GM12878 (cell line): ENCODE data around the gene PTPRN2.

Experiments used
- CTCF ChIP-seq, 3 experiments: IDR thresholded peaks in 2 of 3; conservative IDR thresholded peaks in 1 of 3; 2 replicates each; pipeline ENCODE4 v1.5.1; 2011; ENCODE audit warnings: low read depth in 3 of 3, low read length in 3 of 3, mild to moderate bottlenecking in 3 of 3, control low read depth in 2 of 3, moderate library complexity in 2 of 3, inconsistent platforms in 1 of 3, mixed read lengths in 1 of 3; ENCODE audit not compliant: control insufficient read depth in 2 of 3, insufficient read depth in 1 of 3; ENCODE audit errors: extremely low read depth in 1 of 3
- MXI1 ChIP-seq: fragments of 150-350 bp; IDR thresholded peaks from 2 replicates; pipeline ENCODE4 v1.6.1; 2011; ENCODE audit warnings: low read depth, mild to moderate bottlenecking, inconsistent platforms, low read length, improper control_type of control experiment

DNA sequence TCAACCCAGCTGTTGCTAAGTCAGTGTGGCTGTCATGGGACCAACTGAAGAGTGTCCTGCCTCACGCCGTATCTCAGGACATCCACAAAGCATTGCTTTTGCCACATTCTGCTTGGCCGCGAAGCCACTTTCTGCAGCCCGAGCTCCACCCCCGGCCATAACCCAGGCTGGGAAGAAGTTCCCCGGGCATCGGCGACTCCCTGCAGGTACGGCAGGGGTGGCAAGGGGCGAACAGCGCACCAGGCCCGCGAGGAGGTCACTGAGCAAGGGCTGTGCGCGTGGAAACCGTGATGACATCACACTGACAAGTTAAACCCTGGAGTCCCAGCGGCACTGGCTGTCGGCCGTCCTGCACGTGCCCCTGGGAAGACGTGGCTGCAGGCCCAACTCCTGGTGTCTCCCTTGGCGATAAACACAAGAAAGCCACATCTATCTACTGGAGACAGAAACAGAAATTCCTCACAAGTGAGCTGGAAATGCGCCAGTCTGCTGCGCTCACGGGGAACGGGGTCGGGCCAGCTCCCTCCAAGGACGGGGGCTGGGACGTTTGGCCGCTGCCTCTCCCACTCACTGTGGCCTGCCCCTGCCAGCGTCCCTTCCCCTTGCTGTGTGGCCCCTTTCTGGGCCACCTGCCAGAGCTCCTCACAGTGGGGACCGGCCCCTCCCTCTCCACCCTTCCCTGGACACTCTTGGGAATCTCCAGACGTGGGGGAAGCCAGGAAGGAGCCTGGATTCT is 924.5 kb downstream of the PTPRN2 start:
- no peak for TF ChIP-seq CTCF (IDR thresholded peaks at IDR 0.05 in 2 of 3, conservative IDR thresholded peaks at IDR 0.05 in 1 of 3; ENCODE audit: control insufficient read depth in 2 of 3, extremely low read depth in 1 of 3, insufficient read depth in 1 of 3, low read depth in 3 of 3, low read length in 3 of 3)
- no peak for TF ChIP-seq MXI1
